GM19372 (cell line): ENCODE measurements around the gene SIL1.
"Not testable (repeated sequence)": the region's sequence is repeated elsewhere in the genome, so short reads cannot be mapped to it uniquely, and the experiment has no call there.

ENCODE experiments used
- ATAC-seq: cut with Tn5 transposase; IDR thresholded peaks from one replicate; pipeline ENCODE4 v1.9.1; 2021; ENCODE audit warnings: mild to moderate bottlenecking, low read depth, moderate library complexity; ENCODE audit not compliant: unreplicated experiment

The SIL1 gene

GRCh38 chr5:139079225-139079990 is 118.8 kb downstream of the SIL1 start:
- ATAC-seq: no peak

- no peak for ATAC-seq
Measured at GRCh38 chr5:139078345-139078744, 119.8 kb downstream of the SIL1 start.

DNA sequence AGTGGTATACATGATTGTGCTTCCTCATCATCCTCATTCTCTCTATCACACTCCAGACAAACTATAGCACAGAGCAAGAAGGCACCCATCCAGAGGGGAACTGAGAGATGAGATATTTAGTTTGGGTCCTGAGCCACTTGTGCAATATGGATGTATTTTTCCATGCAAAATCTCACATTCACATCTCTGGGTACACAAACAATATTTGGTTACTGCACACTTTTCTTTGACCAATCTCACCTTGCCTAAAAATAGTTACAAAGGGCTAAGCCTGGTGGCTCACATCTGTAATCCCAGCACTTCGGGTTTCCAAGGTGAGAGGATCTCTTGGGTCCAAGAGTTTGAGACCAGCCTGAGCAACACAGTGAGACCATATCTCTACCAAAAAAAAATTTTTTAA is 120.3 kb downstream of the SIL1 start:
- ATAC-seq: no peak

DNA sequence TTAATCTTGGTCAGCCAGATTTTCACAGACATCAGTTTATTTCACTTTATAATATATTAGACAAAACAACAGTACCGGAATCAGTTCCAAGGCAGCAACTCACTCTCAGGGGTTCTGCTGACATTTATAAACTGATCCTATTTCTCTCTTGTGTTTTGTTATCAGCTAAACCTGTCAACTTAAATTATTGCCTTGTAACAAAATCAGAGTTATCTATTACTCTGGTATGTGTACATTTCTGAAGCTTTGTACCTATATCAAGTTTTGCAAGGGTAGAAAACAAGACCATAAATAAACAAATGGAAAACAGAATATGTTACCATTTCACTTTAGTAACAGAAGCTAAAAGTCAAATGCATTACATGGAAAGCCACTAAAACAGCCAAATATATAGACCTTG is 122.1 kb downstream of the SIL1 start:
- ATAC-seq: no peak

GRCh38 chr5:139075066-139076050 is 122.8 kb downstream of the SIL1 start:
- ATAC-seq: no peak

GRCh38 chr5:139073956-139074355 is 124.2 kb downstream of the SIL1 start:
- not testable (repeated sequence) for ATAC-seq

GRCh38 chr5:139068494-139069151 is 129.5 kb downstream of the SIL1 start:
- no peak for ATAC-seq

- no peak for ATAC-seq
Measured at GRCh38 chr5:139068060-139068459, 130.1 kb downstream of the SIL1 start.

DNA sequence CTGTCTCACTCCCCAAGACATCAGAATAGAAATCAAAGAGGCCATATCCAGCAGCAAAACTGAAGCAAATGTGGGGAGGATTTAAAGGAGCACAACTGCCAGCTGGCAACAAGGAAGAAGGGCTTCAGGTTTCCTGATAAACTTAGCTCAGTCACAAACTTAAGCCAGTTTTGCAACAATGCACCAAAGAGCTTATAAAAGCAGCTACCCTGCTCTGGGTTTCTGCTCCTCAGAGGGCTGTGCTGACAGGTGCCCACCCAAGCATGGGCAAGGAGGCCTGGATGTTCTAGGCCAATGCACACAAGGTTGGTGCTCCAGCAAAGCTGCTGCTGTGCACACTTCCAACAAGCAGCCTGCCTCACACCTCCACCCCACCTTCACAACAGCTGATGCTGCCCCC is 132.9 kb downstream of the SIL1 start:
- ATAC-seq: no peak

- no peak for ATAC-seq
Measured at GRCh38 chr5:139064613-139065012, 133.6 kb downstream of the SIL1 start.

- no peak for ATAC-seq
Measured at GRCh38 chr5:139063664-139064054, 134.5 kb downstream of the SIL1 start.

GRCh38 chr5:139062910-139063663 is 135.1 kb downstream of the SIL1 start:
- no peak for ATAC-seq

DNA sequence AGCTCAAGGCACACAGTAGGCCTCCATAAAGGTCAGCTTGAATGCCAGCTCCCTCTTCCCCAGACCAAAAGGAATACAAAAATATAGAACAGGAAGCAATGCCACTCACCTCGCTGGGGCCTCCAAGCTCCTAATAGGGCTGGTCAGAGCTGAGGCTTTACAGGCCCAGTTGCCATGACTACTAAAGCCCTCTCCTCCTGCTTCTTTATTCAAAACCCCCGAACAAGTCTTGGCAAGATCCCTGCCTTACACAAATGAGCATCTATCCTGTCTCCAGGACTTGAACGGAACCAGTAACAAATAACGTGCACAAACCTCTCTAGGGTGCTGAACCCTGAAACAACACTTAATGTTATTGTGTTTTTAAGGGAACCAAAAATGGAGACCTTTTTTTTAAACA is 136.3 kb downstream of the SIL1 start:
- ATAC-seq: no peak

- no peak for ATAC-seq
Measured at GRCh38 chr5:139061274-139061673, 136.9 kb downstream of the SIL1 start.

DNA sequence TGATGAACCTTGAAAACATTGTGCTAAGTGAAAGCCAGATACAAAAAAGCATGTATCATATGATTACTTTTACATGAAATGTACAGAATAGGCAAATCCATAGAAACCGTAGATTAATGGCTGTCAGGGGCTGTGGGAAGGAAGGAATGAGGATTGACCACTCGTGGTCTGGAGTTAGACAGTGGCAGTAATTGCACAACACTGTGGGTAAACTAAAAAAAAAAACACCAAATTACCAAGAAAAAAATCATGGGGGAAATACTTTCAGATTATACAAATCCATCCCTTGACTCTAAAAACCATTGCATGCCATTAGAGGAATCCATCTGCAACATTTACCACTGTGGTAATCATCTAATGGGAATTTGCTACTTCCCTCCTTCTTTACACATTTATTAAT is 140.0 kb downstream of the SIL1 start:
- no peak for ATAC-seq

DNA sequence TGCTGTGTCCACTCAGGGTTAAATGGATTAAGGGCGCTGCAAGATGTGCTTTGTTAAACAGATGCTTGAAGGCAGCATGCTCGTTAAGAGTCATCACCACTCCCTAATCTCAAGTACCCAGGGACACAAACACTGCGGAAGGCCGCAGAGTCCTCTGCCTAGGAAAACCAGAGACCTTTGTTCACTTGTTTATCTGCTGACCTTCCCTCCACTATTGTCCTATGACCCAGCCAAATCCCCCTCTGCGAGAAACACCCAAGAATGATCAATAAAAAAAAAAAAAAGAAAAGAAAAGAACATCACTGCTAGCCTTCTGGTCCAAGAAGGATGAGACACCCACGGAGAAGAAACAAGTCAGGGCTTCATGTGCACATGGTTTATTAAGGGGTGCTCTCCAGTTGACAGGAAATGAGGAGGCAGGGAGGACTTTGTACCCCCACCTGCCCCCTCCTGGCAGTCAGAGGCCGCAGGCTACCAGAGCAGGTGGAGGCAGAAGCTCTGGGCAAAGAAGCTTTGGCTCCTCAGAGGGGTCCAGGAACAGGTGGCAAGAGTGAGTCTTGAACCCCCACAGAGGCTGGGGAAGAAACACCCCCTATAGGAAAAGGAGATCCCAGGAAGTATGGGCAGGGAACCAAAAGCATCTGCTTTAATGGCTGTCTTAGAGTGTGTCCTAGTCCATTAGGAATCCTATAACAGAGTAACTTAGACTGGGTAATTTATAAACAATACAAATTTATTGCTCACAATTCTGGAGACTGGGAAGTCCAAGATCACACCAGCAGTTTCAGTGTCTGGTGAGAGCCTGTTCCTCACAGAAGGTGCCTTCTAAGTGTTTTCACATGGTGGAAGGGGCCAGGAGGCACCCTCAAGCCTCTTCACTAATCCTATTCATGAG is 140.9 kb downstream of the SIL1 start:
- not testable (repeated sequence) for ATAC-seq

- ATAC-seq: no peak
Measured at GRCh38 chr5:139052975-139053374, 145.2 kb downstream of the SIL1 start.

- ATAC-seq: no peak
Measured at GRCh38 chr5:139051392-139051791, 146.8 kb downstream of the SIL1 start.

- ATAC-seq: no peak
Measured at GRCh38 chr5:139050432-139050831, 147.7 kb downstream of the SIL1 start.
